Coronary artery (tissue), 2 donors: Measurements from ENCODE around the gene AFF3.
A peak's percentile ranks its signal among the peaks of the same experiment; 100 is the strongest.
"Not testable (repeated sequence)": the region's sequence is repeated elsewhere in the genome, so short reads cannot be mapped to it uniquely, and the experiment has no call there.

Experiments used
- DNase-seq: peaks from one replicate; pipeline ENCODE4 v3.0.0-alpha.2; 2017; ENCODE audit warnings: low spot score
- H3K27ac ChIP-seq, 2 donors: fragments of 200-600 bp; sonication (generic); one replicate each; pipeline ENCODE4 v1.5.1; 2016 to 2019
- H3K4me3 ChIP-seq: fragments of 200-600 bp; sonication (generic); 2 replicates; pipeline ENCODE4 v1.5.1; 2016; ENCODE audit warnings: mild to moderate bottlenecking, moderate library complexity
- TF ChIP-seq, protein P1 (sequence below): fragments of 200-600 bp; sonication (generic); IDR thresholded peaks from one replicate; pipeline ENCODE4 v1.5.1; 2019; ENCODE audit warnings: antibody characterized with exemption

The AFF3 gene

DNA sequence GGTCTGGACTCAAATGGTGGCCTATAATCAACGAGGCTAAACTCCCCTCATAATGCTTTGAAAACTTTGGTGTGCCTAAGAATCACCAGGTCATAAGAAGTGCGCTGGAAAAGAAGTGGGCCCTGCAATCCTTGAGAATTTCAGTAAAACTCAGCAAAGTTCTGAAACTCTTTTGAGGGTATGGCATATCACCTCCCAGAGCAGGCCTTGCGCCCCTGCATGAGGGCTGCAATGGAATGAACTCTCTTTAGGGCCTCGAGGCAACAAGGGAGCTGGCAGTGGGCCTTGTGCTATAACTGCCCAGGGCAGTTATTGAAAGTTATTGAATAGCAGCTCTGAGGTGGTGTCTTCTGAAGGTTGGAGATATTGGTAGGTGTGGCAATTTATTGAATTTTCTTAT, 34.5 kb upstream of the AFF3 start:
- DNase-seq, result no peak
- TF ChIP-seq, protein P1, sequence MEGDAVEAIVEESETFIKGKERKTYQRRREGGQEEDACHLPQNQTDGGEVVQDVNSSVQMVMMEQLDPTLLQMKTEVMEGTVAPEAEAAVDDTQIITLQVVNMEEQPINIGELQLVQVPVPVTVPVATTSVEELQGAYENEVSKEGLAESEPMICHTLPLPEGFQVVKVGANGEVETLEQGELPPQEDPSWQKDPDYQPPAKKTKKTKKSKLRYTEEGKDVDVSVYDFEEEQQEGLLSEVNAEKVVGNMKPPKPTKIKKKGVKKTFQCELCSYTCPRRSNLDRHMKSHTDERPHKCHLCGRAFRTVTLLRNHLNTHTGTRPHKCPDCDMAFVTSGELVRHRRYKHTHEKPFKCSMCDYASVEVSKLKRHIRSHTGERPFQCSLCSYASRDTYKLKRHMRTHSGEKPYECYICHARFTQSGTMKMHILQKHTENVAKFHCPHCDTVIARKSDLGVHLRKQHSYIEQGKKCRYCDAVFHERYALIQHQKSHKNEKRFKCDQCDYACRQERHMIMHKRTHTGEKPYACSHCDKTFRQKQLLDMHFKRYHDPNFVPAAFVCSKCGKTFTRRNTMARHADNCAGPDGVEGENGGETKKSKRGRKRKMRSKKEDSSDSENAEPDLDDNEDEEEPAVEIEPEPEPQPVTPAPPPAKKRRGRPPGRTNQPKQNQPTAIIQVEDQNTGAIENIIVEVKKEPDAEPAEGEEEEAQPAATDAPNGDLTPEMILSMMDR, result no peak
- Histone ChIP-seq H3K4me3 (no peak overlapping the region), H3K27ac (no peak overlapping the region)

GRCh38 chr2:100174026-100174431, 31.6 kb upstream of the AFF3 start:
- DNase-seq, result no peak
- Histone ChIP-seq H3K4me3 (no peak overlapping the region), H3K27ac (no peak overlapping the region)
- TF ChIP-seq, protein P1, result no peak

DNA sequence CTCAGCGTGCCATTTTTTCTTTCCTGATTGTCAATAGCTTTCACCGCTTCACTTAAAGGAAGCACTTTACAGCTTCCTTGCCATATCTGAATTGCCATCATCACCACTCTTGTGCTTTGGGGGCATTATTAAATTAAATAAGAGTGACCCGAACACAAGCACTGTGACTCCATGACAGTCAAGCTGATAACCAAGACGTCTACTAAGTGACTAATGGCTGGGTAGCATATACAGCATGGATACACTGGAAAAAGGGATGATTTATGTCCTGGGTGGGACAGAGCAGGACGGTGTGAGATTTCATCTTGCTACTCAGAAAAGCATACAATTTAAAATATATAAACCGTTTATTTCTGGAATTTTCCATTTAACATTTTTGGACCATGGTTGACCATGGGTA, 24.3 kb upstream of the AFF3 start:
- no peak overlapping the region for H3K4me3 ChIP-seq
- no peak for DNase-seq
- no peak overlapping the region for H3K27ac ChIP-seq
- TF ChIP-seq, protein P1, result no peak

DNA sequence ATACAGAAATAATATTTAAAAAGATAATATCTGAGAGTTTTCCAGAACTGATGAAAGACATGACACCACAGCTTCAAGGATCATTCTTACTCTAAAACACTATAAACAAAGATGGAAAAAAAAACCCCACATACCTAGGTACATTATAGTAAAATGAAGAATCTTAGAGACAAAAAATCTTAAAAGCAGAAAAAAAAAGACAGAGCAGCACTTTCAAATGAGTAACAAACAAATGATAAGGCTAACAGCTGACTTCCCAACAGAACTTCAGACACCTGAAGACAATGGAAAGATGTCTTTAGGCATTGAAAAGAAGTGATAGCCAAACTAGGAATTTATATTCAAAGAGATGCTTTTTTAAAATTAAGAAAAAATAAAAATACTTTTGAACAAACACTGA, 21.2 kb upstream of the AFF3 start:
- Histone ChIP-seq H3K27ac (no peak overlapping the region), H3K4me3 (no peak overlapping the region)
- no peak for DNase-seq
- TF ChIP-seq, protein P1, result no peak

- TF ChIP-seq, protein P1, result no peak
- DNase-seq, result no peak
- H3K27ac ChIP-seq, result peak overlapping the region in 1 of 2 donors; percentile 3
- no peak overlapping the region for H3K4me3 ChIP-seq
Measured at GRCh38 chr2:100161945-100162620, 19.7 kb upstream of the AFF3 start.

DNA sequence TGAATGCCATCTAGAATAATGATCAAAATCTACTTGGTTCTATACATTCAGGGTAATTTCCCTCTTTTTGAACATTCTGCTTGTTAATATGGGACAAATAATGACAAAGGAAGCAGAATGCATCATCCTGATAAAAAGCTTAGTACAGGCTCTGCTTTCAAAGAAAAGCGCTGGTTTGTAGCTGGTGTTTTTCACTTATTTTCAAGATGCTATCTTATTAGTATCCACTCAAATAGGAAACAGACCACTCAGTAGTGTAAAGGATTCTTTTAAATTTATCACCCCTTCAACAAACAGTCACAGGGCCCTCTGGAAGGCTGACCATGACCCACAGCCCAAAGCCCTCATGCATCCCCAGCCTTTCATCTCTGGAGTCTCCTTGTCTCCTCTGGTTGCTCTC, 18.0 kb upstream of the AFF3 start:
- Histone ChIP-seq H3K27ac (no peak overlapping the region), H3K4me3 (no peak overlapping the region)
- TF ChIP-seq, protein P1, result no peak
- DNase-seq, result no peak

- H3K27ac ChIP-seq, H3K4me3 ChIP-seq, DNase-seq: not testable (repeated sequence)
Measured at GRCh38 chr2:100151832-100152231, 9.4 kb upstream of the AFF3 start.

DNA sequence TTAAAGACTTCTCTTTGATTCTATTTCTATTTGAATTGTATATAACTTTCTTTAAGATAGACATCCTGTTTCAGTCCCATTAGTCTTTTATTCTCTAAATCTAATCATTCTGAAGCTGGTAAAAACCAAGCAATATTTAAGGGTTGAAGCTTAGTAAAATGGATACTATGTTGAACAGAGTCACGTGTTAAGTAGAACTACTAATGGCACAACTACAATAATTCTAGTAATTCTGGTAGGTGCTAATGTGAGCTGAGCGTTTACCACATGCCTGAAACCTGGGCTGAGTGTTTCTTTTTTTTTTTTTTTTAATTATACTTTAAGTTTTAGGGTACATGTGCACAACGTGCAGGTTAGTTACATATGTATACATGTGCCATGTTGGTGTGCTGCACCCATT, 8.9 kb upstream of the AFF3 start:
- Histone ChIP-seq H3K4me3 (no peak overlapping the region), H3K27ac (no peak overlapping the region)
- DNase-seq, result no peak
- TF ChIP-seq, protein P1, result no peak
